ENCODE data around the gene FTSJ1.
"Not testable (repeated sequence)": the region's sequence is repeated elsewhere in the genome, so short reads cannot be mapped to it uniquely, and the experiment has no call there.

The FTSJ1 gene

DNA sequence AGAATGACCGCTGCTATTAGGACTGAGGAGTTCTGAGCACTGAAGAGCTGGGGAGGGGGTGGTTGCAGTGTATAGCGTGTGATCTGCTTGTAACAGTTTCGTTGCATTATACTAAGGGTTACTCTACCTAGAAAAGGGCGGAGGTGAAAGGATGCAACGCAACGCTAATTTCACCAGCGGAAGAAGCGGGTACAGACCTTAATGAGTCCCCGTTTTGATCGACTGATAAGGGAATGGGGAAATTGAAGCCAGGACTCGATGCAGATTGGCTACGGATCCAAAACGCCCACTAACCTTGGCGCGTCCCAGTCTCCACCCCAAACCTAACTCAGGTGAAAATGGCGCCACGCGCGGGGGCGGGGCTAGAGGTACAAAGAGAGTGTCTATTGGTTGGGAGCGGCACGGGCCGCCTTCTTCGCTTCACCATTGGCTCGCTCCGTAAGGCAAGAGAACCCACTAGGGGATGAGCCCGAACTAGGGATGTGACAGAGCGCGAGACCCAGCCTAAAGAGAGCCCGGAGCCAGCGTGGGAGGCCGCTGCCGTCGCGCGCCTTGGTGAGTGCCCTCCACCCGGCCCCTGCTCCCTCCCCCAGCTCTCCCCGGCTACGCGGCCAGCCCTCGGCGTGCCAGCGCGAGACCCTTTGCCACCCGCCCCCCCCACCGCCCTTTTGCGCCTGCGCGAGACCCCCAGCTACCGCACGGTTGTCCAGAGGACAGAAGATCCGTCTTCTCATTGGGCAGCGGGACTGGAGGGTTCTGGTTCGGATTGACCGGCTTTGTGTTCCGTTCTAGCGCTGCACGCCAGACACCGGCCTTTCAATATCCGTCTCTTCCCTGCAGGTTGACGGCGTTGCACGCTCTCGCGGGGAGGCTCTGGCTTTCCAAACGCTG is 45.6 kb downstream of the FTSJ1 start, which contains the start of gene EBP:
EBP (plus strand) TSS at position 456 of the 891 bp plus-strand sequence. CDS start 1,964 bp downstream, outside the sequence.
- DNase-seq (ENCODE audit: low read depth in 2 of 2), result peak; percentile 84 to 89

- no peak for DNase-seq (ENCODE audit: low read depth in 2 of 2)
Observed at GRCh38 chrX:48522291-48522690, 46.3 kb downstream of the FTSJ1 start.

DNA sequence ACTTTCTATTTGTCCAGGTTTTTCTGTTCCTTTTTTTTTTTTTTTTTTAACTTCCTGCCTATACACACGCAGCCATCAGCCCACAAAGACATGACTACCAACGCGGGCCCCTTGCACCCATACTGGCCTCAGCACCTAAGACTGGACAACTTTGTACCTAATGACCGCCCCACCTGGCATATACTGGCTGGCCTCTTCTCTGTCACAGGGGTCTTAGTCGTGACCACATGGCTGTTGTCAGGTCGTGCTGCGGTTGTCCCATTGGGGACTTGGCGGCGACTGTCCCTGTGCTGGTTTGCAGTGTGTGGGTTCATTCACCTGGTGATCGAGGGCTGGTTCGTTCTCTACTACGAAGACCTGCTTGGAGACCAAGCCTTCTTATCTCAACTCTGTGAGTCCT is 47.7 kb downstream of the FTSJ1 start:
- no peak for DNase-seq (ENCODE audit: low read depth in 2 of 2)

DNA sequence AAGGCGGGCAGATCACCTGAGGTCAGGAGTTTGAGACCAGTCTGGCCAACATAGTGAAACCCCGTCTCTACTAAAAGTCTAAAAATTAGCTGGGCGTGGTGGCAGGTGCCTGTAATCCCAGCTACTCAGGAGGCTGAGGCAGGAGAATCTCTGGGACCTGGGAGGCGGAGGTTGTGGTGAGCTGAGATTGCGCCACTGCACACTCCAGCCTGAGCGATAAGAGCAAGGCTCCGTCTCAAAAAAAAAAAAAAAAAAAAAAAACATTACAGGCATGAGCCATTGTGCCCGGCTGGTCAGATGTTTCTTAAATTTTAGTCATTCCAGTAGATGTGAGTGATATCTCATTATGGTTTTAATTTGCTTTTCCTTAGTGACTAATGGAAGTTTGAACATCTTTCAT is 49.9 kb downstream of the FTSJ1 start:
- DNase-seq (ENCODE audit: low read depth in 2 of 2), result not testable (repeated sequence)

DNA sequence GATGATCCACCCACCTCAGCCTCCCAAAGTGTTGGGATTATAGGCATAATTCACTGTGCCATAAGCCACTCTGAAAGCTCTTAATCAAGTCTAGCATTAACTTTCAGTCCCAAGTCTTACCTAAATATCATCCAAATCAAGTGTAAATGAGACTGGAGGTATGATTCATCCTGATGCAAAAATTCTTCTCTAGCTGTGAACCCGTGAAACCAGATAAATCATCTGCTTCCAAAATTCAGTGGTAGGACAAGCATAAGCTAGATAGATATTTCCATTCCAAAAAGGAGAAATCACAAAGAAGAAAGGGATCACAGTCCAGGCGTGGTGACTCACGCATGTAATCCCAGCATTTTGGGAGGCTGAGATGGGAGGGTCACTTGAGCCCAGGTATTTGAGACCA is 54.7 kb downstream of the FTSJ1 start:
- DNase-seq (ENCODE audit: low read depth in 2 of 2), result no peak

DNA sequence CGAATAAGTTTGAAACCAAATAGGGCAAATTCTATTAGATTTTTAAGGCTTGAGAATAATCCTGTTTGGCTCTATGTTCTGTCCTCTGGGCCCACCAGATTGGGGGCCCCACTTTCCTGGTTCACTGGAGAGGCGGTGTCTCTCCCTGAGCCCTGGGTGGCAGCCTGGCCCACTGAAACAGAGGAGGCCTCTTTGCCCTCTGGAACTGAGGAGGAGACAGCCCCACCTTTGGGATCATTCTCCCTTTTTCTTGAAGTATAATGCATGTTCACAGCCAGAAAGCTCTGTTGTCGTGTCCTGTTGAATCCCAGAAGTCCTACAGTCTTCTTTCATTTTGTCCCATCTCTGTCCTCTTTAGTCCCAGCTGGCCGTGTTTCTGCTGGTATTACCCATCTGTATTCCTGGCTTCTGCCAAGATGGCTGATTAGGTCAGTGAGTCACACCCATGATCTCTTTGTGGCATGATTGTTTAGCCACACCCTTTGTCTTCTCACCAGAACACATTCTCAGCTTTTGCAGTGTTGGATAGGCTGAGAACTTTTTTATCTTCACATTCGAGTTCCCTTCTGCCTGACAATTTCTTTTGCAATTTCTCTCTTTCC is 55.5 kb downstream of the FTSJ1 start:
- DNase-seq (ENCODE audit: low read depth in 2 of 2), result no peak

GRCh38 chrX:48532161-48532560 is 56.2 kb downstream of the FTSJ1 start:
- no peak for DNase-seq (ENCODE audit: low read depth in 2 of 2)

DNA sequence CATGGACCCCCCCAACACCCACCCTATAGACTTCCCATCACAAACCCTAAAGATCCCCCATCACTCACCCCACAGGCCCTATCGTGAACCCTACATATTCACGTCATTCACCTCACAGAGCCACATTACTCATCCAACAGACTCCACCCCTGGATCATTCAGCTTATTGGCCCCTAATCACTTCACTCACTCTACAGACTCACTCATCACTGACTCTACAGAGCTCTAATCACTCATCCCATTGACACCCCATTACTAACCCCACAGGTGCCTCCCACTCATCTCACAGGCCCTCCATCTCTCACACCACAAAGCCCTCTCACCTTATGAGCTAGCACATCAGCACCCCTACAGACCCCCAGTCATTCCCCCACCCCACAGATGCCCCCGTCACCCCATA is 57.2 kb downstream of the FTSJ1 start:
- no peak for DNase-seq (ENCODE audit: low read depth in 2 of 2)
